ENCODE measurements around the gene ERAS.

The ERAS gene

GRCh38 chrX:48826135-48826875 is at the start of gene ERAS:
Gene ERAS, plus strand, starts transcription at chrX:48826513. Its CDS starts 2,611 bp downstream, at chrX:48829124.
- Histone ChIP-seq H3K4me1 (ENCODE audit: control insufficient read depth, insufficient read depth, low read length) (no peaks in the 10 kb centered on the region), H3K27me3 (ENCODE audit: control insufficient read depth, insufficient read depth, low read length) (peaks cover under 1% of the 10 kb centered on the region; the same call in 1 of the 2 replicates), H3K36me3 (ENCODE audit: control insufficient read depth, insufficient read depth, low read length) (peaks cover 6% of the 10 kb centered on the region; the same call in 1 of the 2 replicates), H3K4me3 (ENCODE audit: low read length) (no peak within 1 kb of the TSS), H3K27ac (ENCODE audit: low read length) (no peak within 1 kb of the TSS), H3K9me3 (ENCODE audit: control insufficient read depth, insufficient read depth, low read length) (no peaks in the 10 kb centered on the region)
- no CpG with 5 or more reads among the region's 67 CpGs for WGBS (ENCODE audit: insufficient coverage, insufficient read length)
- no peak for DNase-seq (ENCODE audit: low read depth, low spot score)

GRCh38 chrX:48776818-48777439 is 49.4 kb upstream of the ERAS start:
- WGBS (ENCODE audit: insufficient coverage, insufficient read length): no CpG with 5 or more reads among the region's 13 CpGs
- no peaks in the 10 kb centered on the region for H3K27me3 ChIP-seq (ENCODE audit: control insufficient read depth, insufficient read depth, low read length)
- no peak for DNase-seq (ENCODE audit: low read depth, low spot score)

GRCh38 chrX:48779399-48779798 is 46.9 kb upstream of the ERAS start:
- Histone ChIP-seq H3K27ac (ENCODE audit: low read length) (no peak overlapping the region), H3K4me1 (ENCODE audit: control insufficient read depth, insufficient read depth, low read length) (no peaks in the 10 kb centered on the region), H3K4me3 (ENCODE audit: low read length) (no peak overlapping the region), H3K27me3 (ENCODE audit: control insufficient read depth, insufficient read depth, low read length) (no peaks in the 10 kb centered on the region), H3K9me3 (ENCODE audit: control insufficient read depth, insufficient read depth, low read length) (no peaks in the 10 kb centered on the region), H3K36me3 (ENCODE audit: control insufficient read depth, insufficient read depth, low read length) (no peaks in the 10 kb centered on the region)
- WGBS (ENCODE audit: insufficient coverage, insufficient read length): no CpG with 5 or more reads among the region's 7 CpGs
- DNase-seq (ENCODE audit: low read depth, low spot score): no peak

More at GRCh38 chrX:48776818-48777439, 49.4 kb upstream of the ERAS start:
- H3K27ac ChIP-seq (ENCODE audit: low read length): no peak overlapping the region
- no peaks in the 10 kb centered on the region for H3K9me3 ChIP-seq (ENCODE audit: control insufficient read depth, insufficient read depth, low read length)
- H3K4me1 ChIP-seq (ENCODE audit: control insufficient read depth, insufficient read depth, low read length): no peaks in the 10 kb centered on the region
- no peak overlapping the region for H3K4me3 ChIP-seq (ENCODE audit: low read length)
- no peaks in the 10 kb centered on the region for H3K36me3 ChIP-seq (ENCODE audit: control insufficient read depth, insufficient read depth, low read length)

- Histone ChIP-seq H3K27ac (ENCODE audit: low read length) (no peak overlapping the region), H3K27me3 (ENCODE audit: control insufficient read depth, insufficient read depth, low read length) (no peaks in the 10 kb centered on the region), H3K9me3 (ENCODE audit: control insufficient read depth, insufficient read depth, low read length) (no peaks in the 10 kb centered on the region), H3K4me1 (ENCODE audit: control insufficient read depth, insufficient read depth, low read length) (no peaks in the 10 kb centered on the region), H3K4me3 (ENCODE audit: low read length) (no peak overlapping the region), H3K36me3 (ENCODE audit: control insufficient read depth, insufficient read depth, low read length) (no peaks in the 10 kb centered on the region)
- no peak for DNase-seq (ENCODE audit: low read depth, low spot score)
- WGBS (ENCODE audit: insufficient coverage, insufficient read length): 100% methylated on average over 1 of the region's 6 CpGs
Observed at GRCh38 chrX:48781705-48782104, 44.6 kb upstream of the ERAS start.

GRCh38 chrX:48782216-48782615 is 44.1 kb upstream of the ERAS start:
- no CpG with 5 or more reads among the region's 2 CpGs for WGBS (ENCODE audit: insufficient coverage, insufficient read length)
- no peaks in the 10 kb centered on the region for H3K9me3 ChIP-seq (ENCODE audit: control insufficient read depth, insufficient read depth, low read length)
- DNase-seq (ENCODE audit: low read depth, low spot score): no peak

GRCh38 chrX:48782795-48783194 is 43.5 kb upstream of the ERAS start:
- H3K36me3 ChIP-seq (ENCODE audit: control insufficient read depth, insufficient read depth, low read length): no peaks in the 10 kb centered on the region
- WGBS (ENCODE audit: insufficient coverage, insufficient read length): no CpG with 5 or more reads among the region's 13 CpGs
- DNase-seq (ENCODE audit: low read depth, low spot score): no peak
- H3K27me3 ChIP-seq (ENCODE audit: control insufficient read depth, insufficient read depth, low read length): no peaks in the 10 kb centered on the region
- no peaks in the 10 kb centered on the region for H3K4me1 ChIP-seq (ENCODE audit: control insufficient read depth, insufficient read depth, low read length)
- H3K4me3 ChIP-seq (ENCODE audit: low read length): no peak overlapping the region
- H3K9me3 ChIP-seq (ENCODE audit: control insufficient read depth, insufficient read depth, low read length): no peaks in the 10 kb centered on the region
- no peak overlapping the region for H3K27ac ChIP-seq (ENCODE audit: low read length)

More at GRCh38 chrX:48782216-48782615, 44.1 kb upstream of the ERAS start:
- Histone ChIP-seq H3K27me3 (ENCODE audit: control insufficient read depth, insufficient read depth, low read length) (no peaks in the 10 kb centered on the region), H3K4me1 (ENCODE audit: control insufficient read depth, insufficient read depth, low read length) (no peaks in the 10 kb centered on the region), H3K36me3 (ENCODE audit: control insufficient read depth, insufficient read depth, low read length) (no peaks in the 10 kb centered on the region), H3K27ac (ENCODE audit: low read length) (no peak overlapping the region), H3K4me3 (ENCODE audit: low read length) (no peak overlapping the region)

- Histone ChIP-seq H3K27me3 (ENCODE audit: control insufficient read depth, insufficient read depth, low read length) (no peaks in the 10 kb centered on the region), H3K4me3 (ENCODE audit: low read length) (no peak overlapping the region), H3K27ac (ENCODE audit: low read length) (no peak overlapping the region), H3K4me1 (ENCODE audit: control insufficient read depth, insufficient read depth, low read length) (no peaks in the 10 kb centered on the region), H3K36me3 (ENCODE audit: control insufficient read depth, insufficient read depth, low read length) (no peaks in the 10 kb centered on the region), H3K9me3 (ENCODE audit: control insufficient read depth, insufficient read depth, low read length) (no peaks in the 10 kb centered on the region)
- no peak for DNase-seq (ENCODE audit: low read depth, low spot score)
- WGBS (ENCODE audit: insufficient coverage, insufficient read length): no CpG with 5 or more reads among the region's 3 CpGs
Observed at GRCh38 chrX:48784726-48785125, 41.6 kb upstream of the ERAS start.

GRCh38 chrX:48785186-48785539 is 41.1 kb upstream of the ERAS start:
- Histone ChIP-seq H3K4me1 (ENCODE audit: control insufficient read depth, insufficient read depth, low read length) (no peaks in the 10 kb centered on the region), H3K27ac (ENCODE audit: low read length) (no peak overlapping the region), H3K36me3 (ENCODE audit: control insufficient read depth, insufficient read depth, low read length) (no peaks in the 10 kb centered on the region), H3K27me3 (ENCODE audit: control insufficient read depth, insufficient read depth, low read length) (no peaks in the 10 kb centered on the region), H3K9me3 (ENCODE audit: control insufficient read depth, insufficient read depth, low read length) (no peaks in the 10 kb centered on the region), H3K4me3 (ENCODE audit: low read length) (no peak overlapping the region)
- no peak for DNase-seq (ENCODE audit: low read depth, low spot score)
- no CpG with 5 or more reads among the region's 1 CpG for WGBS (ENCODE audit: insufficient coverage, insufficient read length)

- no peaks in the 10 kb centered on the region for H3K4me1 ChIP-seq (ENCODE audit: control insufficient read depth, insufficient read depth, low read length)
Observed at GRCh38 chrX:48785540-48786214, 40.6 kb upstream of the ERAS start.

GRCh38 chrX:48786341-48786800 is 39.9 kb upstream of the ERAS start, which contains the start of gene GATA1:
Gene GATA1, plus strand, starts transcription at chrX:48786590. Its CDS starts 4,520 bp downstream, at chrX:48791110.
- H3K9me3 ChIP-seq (ENCODE audit: control insufficient read depth, insufficient read depth, low read length): no peaks in the 10 kb centered on the region
- H3K4me1 ChIP-seq (ENCODE audit: control insufficient read depth, insufficient read depth, low read length): no peaks in the 10 kb centered on the region
- no peaks in the 10 kb centered on the region for H3K36me3 ChIP-seq (ENCODE audit: control insufficient read depth, insufficient read depth, low read length)
- no CpG with 5 or more reads among the region's 7 CpGs for WGBS (ENCODE audit: insufficient coverage, insufficient read length)
- no peak for DNase-seq (ENCODE audit: low read depth, low spot score)
- no peaks in the 10 kb centered on the region for H3K27me3 ChIP-seq (ENCODE audit: control insufficient read depth, insufficient read depth, low read length)
- no peak within 1 kb of the TSS for H3K4me3 ChIP-seq (ENCODE audit: low read length)
- H3K27ac ChIP-seq (ENCODE audit: low read length): no peak within 1 kb of the TSS

More at GRCh38 chrX:48785540-48786214, 40.6 kb upstream of the ERAS start:
- Histone ChIP-seq H3K27me3 (ENCODE audit: control insufficient read depth, insufficient read depth, low read length) (no peaks in the 10 kb centered on the region), H3K36me3 (ENCODE audit: control insufficient read depth, insufficient read depth, low read length) (no peaks in the 10 kb centered on the region), H3K27ac (ENCODE audit: low read length) (no peak overlapping the region), H3K4me3 (ENCODE audit: low read length) (no peak overlapping the region), H3K9me3 (ENCODE audit: control insufficient read depth, insufficient read depth, low read length) (no peaks in the 10 kb centered on the region)
- WGBS (ENCODE audit: insufficient coverage, insufficient read length): no CpG with 5 or more reads among the region's 16 CpGs
- DNase-seq (ENCODE audit: low read depth, low spot score): no peak

Measured in iPS DF 6.9 (cell line).